Stimulated activated CD4-positive, alpha-beta T cell treated with anti-CD3 and anti-CD28 coated beads, TNF-alpha, amount 100 ng/mL, for 4 hours (primary cell): Measurements from ENCODE around the gene DRAP1.
"Not testable (repeated sequence)": the region's sequence is repeated elsewhere in the genome, so short reads cannot be mapped to it uniquely, and the experiment has no call there.

Experiments used
- DNase-seq, 3 experiments: peaks; one replicate each; pipeline ENCODE4 v3.0.0-alpha.2; 2020; ENCODE audit warnings: low read depth in 3 of 3

The DRAP1 gene

DNA sequence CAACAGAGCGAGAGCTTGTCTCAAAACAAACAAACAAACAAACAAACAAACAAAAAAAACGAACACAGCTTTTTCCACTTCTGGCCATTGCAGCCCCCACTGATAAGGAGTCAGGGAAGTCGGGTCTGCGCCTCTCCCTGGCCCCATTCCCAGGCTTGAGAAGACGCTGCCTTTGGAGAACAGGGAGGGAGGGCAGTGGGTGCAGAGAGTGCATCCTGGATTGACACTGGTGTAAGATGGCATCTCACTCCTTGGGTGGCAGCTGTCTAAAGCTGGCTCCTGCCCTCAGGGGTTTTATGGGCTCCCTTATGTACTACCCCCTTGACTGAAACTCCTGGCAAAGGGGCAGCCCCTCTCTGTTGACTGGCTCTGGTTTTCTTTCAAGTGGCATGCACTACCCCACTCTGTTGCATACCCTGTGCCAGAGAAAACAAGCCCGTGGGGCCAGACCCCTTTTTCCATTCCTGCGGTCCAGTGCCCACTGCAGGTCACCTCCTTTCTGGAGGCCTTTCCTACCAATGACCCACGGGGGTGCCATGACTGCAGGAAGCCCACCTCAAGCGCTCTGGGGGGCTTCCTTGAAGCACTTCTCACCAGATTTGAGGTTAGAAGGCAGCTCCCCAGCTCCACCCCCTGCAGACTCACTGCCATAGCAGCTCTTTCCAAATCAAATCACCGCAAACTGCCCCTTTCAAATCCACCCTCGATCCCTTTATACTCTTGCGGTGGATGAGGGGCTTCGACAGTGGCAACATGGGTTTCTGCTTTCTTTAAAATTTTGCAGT, 12.7 kb downstream of the DRAP1 start:
- no peak for DNase-seq

DNA sequence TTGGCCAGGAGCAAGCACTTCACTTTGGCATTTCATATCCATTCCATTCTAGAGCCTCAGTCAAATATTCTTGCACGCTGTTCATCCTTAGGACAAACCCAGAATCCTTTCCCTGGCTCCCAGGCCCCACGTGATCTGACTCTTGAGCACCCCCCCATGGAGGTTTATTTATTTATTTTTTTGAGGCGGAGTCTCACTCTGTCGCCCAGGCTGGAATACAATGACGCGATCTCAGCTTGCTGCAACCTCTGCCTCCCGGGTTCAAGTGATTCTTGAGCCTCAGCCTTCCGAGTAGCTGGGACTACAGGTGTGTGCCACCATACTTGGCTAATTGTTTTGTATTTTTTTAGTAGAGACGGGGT, 13.3 kb downstream of the DRAP1 start:
- DNase-seq, result no peak

DNA sequence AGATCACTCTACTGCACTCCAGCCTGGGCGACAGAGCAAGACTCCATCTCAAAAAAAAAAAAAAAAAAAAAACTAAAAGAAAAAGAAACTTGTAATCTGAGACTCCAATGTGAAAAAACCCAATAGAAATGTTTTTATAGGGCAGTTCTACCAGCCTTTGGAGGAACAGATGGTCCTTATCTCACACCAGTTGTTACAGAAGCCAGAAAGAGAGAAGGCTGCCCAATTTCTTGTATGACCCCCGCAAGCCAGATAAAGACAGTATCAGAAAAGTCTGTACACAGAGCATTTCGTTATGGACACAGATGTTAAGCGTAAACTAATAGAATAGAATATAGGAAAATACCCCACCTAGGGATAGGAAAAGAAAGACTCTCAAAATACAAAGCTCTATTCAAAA, 14.8 kb downstream of the DRAP1 start:
- DNase-seq, result no peak

DNA sequence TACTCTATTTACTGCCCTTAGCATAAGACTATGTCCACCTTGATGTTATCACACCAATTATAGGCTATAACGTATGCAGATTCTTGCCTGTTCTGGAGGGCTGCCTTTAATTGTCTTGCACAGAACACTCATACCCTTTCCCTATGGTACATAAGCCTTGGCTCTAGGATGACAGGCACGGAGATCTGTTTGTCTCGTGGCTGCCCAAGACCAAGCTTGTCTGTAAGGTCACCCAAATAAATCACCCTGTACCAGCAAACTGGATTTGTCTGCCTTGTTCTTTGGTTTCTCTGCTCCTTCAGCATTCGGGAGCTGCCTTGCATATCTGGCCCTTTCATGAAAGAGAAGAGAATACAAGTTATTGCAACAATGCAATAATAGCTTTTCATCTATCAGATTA, 18.5 kb downstream of the DRAP1 start:
- DNase-seq, result no peak

DNA sequence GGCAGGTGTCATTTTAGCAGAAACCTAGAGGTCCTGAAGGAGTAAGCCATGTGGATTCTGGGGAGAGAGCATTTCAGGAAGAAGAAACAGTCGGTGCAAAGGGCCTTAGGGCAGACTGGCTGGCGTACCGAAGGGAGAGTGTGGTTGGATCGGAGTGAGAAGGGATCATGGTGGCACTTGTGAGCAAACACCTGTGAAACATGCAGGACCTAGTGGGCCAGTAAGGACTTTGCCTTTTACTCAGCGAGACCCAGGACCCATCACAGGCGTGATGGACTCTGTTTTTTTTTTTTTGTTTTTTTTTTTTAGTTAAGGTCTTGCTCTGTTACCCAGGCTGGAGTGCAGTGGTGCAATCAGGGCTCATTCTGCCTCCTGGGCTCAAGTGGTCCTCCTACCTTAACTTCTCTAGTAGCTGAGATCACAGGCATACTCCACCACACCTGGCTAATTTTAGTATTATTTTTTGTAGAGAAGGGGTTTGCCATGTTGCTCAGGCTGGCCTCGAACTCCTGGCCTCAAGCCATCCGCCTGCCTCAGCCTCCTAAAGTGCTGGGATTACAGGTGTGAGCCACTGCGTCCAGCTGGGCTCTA, 22.6 kb downstream of the DRAP1 start:
- DNase-seq, result no peak

DNA sequence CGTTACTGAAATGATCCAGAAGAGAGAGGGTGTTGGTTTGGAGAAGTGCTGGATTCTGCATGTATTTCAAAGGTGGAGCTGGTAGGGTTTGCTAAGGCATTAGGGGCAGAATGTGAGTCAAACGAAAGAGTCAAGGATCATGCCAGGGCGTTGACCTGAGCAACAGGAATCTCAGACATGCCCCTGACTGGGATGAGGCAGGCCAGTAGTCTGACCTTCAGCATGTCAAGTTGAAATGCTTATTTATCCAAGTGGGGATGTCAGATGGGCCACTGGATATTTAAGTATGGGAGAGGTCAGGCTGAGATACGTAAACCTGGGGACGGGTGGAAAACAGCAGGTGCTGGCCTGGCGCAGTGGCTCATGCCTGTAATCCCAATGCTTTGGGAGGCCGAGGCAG, 23.3 kb downstream of the DRAP1 start:
- no peak for DNase-seq

DNA sequence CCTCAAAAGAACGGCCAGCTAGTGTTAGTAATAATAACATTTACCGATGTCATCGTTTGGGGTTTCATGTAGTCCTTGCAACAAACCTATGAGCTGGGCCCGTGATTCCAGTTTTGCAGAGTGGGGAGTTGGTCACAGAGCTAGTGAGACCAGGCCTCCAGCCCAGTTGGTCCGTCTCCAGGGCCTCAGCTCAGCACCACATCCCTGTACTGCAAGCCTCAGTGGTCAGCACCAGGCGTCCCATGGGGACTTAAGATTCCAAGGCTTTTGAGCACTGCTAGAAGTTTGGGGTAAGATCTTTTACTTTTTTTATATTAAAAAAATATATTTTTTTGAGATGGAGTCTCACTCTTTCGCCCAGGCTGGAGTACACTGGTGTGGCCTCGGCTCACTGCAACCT, 25.0 kb downstream of the DRAP1 start:
- no peak for DNase-seq

DNA sequence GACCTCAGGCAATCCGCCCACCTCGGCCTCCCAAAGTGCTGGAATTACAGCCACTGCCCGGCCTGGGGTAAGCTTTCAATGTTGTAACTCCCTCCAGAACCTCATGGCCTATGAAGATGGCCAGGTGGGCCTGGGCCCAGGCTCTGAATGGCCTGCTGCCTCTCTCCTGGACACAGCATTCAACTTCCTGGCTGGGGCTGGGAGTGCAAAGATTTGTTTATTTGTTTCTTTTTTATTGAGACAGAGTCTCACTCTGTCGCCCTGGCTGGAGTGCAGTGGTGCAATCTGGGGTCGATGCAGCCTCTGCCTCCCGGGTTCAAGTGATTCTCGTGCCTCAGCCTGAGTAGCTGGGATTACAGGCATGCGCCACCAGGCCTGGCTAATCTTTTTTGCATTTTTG, 25.5 kb downstream of the DRAP1 start:
- DNase-seq, result no peak

DNA sequence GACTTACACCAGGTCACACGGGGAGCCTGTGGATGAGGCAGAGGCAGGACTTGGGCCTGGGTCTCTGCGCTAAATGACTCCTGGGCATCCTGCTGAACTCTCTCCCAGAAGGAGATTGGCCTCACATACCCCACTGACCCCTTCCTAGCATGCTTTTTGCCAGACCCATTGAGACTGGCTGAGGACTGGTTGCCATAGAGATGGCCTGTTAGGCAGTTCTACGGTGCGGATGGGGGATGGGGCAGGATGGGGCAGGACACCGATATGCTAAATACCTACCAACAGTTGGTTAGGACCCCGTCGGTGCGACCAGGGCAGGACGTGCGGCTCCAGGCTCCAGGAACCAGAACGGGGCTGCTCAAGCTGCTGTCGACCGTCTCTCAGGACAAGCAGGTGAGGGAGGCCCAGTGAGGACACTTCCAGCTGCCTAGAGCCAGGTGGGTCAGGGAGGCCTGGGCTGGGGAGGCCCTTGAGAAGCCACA, 26.2 kb downstream of the DRAP1 start, which contains the start of gene TSGA10IP:
TSGA10IP (plus strand) TSS at position 51 of the 482 bp plus-strand sequence; CDS start at position 247, 196 bp downstream.
- DNase-seq, result no peak

DNA sequence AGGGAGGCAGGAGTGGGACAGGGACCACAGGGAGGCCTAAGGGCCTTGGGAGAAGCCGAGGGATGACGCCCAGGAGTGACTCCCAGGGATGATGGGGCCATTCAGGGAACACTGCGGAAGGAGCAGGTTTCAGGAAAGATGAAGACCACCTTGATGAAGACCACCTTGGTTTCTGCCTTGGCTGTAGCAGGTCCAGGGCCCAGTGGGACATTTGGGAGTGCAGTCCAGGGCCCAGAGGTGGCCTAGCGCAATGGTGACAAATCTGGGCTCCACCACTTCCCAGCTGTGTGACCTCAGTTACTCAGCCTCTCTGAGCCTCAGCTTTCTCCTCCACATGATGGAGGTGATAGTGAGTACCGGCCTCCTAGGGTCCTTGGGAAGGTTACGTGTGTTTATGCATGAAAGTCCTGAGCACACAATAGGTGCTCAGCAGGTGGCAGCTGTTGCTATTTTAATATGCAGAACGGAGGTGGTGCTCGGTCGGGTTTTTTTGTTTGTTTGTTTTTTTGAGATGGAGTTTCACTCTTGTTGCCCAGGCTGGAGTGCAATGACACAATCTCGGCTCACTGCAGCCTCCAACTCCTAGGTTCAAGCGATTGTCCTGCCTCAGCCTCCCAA, 26.8 kb downstream of the DRAP1 start:
- DNase-seq, result no peak

DNA sequence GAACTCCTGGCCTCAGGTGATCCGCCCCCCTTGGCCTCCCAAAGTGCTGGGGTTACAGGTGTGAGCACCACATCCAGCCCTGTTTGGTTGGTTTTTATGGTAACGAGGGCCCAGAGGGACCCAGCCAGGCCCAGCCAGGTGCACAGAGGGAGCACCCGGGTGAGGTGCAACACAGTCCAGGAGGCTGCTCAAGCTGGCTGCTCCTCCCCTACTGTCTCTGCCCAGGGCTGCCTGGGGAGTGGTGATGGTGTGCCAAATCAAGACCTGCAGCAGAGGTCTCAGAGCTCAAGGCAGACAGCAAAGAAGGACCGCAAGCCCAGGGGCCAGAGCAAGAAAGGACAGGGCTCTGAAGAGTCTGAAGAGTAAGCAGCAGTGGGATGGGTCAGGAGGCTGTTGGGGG, 27.4 kb downstream of the DRAP1 start:
- no peak for DNase-seq

DNA sequence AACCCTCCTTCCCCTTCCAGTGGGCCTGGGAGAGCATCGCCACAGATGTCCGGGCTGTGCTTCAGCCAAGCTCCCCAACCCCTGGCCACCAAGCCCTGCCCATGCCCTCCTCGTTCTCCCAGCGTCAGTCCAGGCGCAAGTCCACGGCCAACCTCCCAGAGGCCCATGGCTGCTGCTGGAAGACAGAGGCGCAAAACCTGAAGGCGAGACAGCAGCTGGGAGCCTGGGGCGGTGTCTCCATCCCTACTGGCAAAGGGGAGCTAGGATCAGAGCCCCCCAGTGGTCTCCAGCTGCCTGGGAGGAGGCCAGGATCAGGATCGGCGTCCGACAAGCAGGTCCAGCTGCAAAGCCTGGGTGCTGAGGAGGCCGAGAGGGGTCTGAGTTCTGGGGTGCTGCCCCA, 27.9 kb downstream of the DRAP1 start:
- DNase-seq, result no peak

DNA sequence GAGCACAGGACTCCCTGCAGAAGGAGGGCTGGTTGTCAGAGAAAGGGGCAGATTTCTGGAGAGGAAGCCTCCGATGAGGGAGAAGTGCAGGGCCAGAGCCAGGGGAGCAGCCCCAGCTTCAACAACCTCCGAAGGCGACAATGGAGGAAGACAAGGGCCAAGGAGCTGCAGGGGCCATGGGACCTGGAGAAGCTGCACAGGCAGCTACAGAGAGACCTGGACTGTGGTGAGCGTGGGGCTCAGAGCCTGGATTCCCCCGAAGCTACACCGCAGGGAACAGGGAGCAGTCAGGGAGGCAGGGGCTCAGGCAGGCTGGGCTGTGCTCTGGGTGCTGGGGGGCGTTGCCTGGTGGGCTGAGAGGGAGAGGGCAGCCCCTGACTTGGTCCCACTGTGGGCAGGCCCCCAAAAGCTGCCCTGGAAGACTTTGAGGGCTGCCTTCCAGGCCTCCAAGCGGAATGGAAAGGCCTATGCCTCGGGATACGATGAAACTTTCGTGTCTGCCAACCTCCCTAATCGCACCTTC, 28.4 kb downstream of the DRAP1 start:
- DNase-seq, result no peak

DNA sequence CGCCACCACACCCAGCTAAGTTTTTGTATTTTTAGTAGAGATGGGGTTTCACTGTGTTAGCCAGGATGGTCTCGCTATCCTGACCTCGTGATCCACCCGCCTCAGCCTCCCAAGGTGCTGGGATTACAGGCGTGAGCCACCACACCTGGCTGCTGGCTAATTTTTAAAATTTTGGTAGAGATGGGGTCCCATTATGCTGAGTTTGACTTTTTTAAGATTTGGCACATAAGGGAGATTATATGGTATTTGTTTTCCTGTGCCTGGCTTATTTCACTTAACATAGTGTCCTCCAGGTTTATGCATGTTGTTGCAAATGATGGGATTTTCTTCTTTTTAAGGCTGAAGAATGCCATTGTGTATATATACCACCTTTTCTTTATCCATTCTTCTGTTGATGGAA, 31.5 kb downstream of the DRAP1 start:
- DNase-seq, result not testable (repeated sequence)

DNA sequence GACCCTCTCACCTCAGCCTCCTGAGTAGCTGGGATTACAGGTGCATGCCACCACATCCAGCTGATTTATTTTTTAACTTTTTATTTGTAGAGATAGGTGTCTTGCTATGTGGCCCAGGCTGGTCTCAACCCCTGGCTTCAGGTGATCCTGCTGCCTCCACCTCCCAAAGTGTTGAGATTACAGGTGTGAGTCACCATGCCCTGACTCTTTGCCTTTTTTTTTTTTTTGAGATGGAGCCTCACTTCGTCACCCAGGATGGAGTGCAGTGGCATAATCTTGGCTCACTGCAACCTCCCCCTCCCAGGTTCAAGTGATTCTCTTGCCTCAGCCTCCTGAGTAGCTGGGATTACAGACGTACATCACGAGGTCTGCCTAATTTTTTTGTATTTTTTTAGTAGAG, 32.4 kb downstream of the DRAP1 start:
- not testable (repeated sequence) for DNase-seq

DNA sequence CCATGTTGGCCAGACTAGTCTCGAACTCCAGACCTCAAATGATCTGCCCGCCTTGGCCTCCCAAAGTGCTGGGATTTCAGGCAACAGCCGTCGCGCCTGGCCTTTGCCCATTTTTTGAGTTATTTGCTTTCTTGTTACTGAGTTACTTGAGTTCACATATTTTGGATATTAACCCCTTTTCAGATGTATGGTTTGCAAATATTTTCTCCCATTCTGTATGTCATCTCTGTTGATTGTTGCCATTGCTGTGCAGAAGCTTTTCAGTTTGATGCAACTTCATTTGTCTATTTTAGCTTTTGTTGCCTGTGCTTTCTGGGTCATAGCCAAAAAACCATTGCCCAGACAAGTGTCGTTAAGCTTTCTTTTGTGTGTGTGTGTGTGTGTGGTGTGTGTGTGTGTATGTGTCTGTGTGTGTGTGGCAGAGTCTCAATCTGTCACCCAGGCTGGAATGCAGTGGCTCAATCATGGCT, 32.9 kb downstream of the DRAP1 start:
- no peak for DNase-seq

DNA sequence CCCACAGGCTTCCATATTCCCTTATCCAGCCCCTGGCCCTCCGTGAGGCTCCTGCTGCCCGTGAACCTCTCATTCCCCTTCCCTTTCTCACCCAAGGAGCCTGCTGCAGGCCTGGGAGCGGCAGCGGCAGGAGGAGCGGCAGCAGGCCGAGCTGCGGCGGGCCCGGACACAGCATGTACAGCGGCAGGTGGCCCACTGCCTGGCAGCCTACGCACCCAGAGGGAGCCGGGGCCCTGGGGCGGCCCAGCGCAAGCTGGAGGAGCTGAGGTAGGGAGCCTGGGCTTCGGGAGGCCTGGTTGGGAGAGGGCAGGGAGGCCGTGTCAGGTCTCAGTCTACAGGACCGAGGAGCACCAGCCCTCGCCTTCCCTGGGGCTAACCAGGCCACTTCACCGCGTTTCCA, 34.2 kb downstream of the DRAP1 start:
- no peak for DNase-seq

DNA sequence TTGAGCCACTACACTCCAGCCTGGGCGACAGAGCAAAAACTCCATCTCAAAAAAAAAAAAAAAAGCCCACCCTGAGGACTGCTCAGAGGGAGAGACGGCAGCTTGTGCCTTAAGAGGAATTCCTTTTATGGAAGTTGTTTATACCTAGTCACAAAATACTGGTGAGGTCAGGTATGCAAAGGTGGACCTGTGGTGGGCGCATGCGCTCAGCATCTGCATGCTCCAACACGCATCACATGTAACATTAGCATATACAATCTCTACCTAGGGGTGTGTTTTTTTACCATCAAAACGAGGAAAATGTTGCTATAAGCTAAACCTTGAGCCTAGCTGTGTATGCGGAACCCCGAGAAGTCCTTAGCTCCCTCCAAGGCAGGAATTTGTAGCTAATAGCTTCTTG, 35.5 kb downstream of the DRAP1 start:
- DNase-seq, result no peak

DNA sequence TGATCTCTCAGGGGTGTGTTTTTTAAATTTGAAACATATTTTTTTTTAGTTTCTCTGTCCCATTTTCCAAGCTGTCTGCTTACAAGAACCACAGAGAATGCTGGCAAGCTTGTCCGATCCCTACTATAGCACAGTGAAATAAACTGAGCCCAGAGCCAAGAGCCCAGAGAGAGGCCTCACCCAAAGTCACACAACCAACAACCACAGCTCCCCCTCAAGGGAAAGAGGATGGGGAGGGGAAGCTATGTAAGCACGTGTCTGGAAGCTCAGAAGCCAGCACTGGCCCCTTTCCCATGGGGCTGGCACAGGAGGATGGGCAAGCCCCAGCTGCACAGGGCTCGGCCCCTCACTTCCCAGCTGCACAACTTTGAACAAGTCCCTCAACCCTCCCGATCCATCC, 39.1 kb downstream of the DRAP1 start:
- DNase-seq, result no peak

DNA sequence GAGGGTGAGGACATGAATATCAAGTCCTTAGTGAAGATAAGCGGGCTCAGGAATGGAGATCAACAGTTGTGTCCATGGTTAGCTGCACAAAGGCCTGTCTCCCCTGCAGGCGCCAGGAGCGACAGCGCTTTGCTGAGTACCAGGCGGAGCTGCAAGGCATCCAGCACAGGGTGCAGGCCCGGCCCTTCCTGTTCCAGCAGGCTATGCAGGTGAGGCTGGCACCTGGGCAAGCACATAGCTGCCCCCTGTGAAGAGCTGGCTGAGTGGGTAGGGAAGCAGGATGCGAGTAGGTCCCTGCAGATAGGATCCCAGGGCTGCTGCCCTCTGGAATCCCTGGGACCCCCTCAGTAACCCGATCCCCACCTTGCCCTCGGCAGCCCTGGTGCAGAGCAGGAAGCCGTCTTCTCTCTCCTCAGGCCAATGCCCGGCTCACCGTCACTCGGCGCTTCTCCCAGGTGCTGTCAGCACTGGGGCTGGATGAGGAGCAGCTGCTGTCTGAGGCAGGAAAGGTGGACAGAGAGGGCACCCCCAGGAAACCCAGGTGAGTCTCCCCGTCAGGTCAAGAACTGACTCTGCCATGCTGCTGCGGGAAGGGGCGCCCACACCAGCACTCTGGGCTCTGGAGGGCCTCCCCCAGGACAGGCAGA, 39.7 kb downstream of the DRAP1 start:
- no peak for DNase-seq

DNA sequence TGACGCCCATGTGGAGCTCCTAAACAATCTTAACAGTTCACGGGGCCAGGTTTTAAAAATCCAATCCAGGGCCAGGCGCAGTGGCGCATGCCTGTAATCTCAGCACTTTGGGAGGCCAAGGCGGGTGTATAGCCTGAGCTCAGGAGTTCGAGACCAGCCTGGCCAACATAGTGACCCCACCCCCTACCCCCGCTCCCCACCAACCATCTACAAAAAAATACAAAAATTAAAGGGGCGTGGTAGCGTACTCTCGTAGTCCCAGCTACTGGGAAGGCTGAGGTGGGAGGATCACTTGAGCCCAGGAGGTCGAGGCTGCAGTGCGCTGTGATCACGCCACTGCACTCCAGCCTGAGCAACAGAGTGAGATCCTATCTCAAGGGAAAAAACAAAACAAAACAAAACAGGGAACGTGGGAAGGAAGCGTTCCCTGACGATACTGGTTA, 41.6 kb downstream of the DRAP1 start:
- no peak for DNase-seq
